GM19452 (cell line): Measurements from ENCODE around the gene PRDM10.

Experiments
- ATAC-seq: cut with Tn5 transposase; IDR thresholded peaks from one replicate; pipeline ENCODE4 v1.9.1; 2021; ENCODE audit not compliant: unreplicated experiment

The PRDM10 gene

DNA sequence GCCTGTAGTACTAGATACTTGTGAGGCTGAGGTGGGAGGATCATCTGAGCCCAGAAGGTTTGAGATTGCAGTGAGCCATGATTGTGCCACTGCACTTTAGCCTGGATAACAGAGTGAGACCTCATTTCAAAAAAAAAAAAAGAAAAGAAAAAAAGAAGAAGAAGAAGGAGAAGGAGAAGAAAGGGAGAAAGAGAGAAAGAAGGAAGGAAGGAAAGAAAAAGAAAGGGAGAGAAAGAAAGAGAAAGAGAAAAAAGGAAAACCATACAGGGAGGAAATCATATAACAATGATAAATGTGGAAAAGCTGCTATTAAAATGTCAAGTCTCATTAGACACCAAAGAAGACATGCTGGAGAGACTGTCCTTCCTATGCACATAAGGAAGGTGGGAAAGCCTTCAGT is 5.7 kb upstream of the PRDM10 start:
- ATAC-seq: no peak

DNA sequence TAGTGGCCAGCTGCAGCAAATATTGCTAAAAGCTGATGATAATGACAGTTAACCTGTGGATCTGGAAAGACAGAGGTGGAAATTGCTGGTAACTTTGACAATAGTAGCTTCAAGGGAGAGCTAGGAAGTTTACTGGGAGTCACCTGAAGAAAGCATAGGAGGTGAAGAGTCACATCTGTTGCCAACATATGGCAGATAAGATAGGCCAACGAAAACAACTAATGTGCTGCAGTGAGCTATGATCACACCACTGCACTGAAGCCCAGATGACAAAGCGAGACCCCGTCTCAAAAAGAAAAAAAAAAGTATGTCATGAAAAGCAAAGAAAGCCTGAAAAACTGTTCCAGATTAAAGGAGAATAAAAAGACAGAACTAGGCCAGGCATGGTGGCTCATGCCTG is 4.3 kb upstream of the PRDM10 start:
- ATAC-seq: no peak

GRCh38 chr11:130003717-130004001 is 1.0 kb upstream of the PRDM10 start:
- ATAC-seq: no peak

DNA sequence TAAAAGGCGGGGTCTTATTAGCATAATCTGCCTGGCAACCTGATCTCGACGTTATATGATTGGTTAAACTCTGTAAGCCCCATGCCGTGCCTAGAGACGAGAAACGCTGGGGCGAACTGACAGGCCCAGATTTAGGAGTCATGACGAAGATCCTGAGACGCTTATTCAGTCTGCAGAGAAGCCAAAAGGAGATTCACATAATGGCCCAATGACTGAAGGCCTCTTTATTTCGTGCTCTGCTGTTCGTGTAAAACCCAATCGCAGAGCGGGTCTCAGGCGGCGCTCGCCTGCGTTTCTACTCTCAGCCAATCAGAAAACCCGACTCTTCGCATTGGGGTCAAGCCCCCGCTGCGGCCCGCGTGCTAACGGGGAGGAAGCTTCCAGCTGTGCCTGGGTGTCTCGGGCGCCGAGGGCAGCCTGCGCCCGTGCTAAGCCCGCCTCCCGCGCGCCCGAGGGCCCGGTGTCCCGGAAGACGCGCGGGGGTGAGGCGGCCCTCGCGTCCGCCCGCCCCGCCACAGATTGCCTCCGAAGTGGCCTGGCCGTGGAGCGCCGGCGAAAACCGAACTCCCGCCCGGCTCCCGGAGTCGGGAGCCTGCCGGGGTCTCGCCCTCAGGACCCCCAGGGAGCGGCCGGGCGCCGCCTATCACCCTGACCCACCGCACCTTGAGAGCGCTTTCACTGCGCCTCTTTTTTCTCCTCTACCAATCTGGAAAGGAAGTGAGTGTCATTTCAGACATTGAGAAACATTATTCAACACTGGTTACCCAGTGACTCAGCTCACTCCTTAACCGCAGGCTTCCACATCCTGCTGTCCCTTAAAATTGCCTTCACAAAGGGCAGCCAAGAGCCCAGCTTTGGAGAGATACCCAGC is 446 bp upstream of the PRDM10 start:
- peak; percentile 73 for ATAC-seq

DNA sequence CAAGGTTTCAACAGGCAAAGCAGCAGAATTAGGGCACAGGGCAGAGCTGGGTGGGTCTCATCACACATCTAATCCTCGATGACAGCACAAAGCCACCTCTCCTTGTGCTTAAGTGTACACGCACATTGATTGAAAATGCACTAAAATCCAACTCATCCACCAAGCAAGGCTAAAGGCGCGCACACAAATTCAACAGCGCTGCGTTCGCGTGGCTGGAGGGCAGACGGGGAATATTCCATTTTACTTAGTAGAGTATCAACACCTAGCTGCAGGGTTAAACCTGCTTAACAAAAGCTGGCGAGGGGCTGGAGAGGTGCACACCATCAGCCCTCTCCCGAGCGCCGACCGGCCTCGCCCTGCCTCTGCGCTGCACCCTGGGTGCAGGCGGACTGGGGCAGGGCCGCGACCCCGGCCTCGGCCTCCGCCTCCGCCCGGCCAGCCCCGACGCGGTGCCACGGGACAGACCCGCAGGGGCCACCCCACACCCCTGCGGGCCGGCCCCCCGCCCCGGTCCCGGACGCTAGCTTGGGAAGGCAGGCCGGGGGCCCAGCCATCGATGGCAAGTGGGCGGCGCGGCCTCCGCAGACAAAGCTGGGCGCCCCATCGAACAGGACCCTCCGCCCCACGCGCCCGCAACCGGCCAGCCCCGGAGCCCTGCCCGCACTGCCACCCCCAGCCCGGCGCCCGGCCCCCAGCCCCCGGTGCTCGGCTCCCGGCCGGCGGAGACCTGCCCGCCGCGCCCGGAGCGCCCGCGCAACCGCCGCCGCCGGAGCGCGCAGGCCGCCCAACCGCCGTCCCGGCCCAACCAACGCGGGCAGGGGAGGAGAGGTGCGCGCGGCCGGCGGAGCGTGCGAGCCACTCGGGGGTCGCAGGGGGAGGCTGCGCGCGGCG is 929 bp downstream of the PRDM10 start:
- ATAC-seq: peak; percentile 24

GRCh38 chr11:130000552-130001176 is 2.0 kb downstream of the PRDM10 start:
- no peak for ATAC-seq

- no peak for ATAC-seq
Measured at GRCh38 chr11:129999407-129999806, 3.2 kb downstream of the PRDM10 start.

GRCh38 chr11:129998905-129999304 is 3.7 kb downstream of the PRDM10 start:
- no peak for ATAC-seq

GRCh38 chr11:129998107-129998506 is 4.5 kb downstream of the PRDM10 start:
- ATAC-seq: no peak

DNA sequence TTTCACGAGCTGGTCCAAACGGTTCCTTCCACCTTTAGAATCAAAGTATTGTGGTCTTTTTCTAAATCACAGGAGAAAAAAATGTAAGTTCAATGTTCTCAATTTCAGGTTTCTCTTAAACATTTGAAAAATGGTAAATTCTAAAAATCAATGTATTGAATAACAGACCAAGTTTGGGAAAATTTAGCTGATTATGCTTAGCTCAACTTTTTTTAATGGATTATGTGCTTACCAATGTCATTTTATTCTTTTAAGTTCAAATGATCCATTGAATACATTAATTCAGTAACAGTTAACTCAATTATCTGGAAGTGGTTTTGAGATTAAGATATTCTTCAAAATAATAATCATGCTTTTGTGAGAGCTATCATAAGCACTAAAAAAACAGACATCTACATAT is 5.1 kb downstream of the PRDM10 start:
- ATAC-seq: no peak

DNA sequence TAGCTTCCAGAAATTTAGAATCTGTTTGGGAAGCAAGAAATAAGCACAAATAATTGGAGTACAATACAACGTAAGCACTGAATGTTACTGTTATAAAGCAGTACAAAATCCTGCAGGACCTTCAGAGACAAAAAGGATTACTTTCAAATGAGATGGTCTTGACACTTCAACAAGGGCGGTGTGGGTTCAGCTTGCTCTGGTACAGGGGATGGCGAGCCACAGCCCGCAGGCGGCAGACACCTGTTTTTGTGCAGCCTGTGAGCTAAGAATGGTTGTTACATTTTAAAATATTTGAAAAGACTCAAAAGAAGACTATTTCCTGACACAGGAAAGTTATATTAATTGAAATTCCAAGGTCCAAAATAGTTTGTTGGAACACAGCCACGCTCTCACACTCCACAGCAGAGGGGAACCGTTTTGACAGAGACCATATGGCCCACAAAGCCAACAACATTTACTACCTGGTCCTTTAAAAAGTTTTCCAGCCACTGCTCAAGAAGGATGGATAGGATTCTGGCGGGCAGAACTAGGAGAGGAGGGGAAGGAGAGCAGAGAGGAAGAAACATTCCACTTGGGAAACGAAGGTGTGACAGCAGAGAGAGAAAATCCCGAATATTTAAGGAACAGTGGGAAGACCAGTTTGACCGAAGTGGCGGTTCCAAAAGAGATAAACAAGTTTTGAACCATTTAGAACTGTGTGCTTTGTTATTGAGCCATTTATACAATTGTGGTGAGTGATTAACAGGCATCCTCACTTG is 6.3 kb downstream of the PRDM10 start:
- ATAC-seq: no peak

DNA sequence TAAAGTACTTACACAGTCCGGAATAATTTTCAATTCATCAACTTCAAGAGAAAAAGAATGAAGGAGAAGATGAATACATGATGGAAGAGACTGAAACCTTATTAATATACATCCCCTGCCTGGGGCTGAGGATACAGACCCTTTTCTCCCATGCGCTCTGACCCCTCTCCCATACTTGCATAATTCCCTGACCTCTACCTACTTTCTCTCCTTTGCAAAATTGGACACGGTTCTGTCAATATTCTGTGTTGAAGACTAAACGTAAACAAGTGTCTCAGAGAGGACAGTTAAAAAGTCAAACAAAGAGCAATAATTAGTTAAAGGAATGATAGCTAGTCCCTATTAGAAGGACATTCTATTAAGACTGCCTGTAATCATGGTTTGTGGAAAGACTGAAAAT is 7.5 kb downstream of the PRDM10 start:
- ATAC-seq: no peak

DNA sequence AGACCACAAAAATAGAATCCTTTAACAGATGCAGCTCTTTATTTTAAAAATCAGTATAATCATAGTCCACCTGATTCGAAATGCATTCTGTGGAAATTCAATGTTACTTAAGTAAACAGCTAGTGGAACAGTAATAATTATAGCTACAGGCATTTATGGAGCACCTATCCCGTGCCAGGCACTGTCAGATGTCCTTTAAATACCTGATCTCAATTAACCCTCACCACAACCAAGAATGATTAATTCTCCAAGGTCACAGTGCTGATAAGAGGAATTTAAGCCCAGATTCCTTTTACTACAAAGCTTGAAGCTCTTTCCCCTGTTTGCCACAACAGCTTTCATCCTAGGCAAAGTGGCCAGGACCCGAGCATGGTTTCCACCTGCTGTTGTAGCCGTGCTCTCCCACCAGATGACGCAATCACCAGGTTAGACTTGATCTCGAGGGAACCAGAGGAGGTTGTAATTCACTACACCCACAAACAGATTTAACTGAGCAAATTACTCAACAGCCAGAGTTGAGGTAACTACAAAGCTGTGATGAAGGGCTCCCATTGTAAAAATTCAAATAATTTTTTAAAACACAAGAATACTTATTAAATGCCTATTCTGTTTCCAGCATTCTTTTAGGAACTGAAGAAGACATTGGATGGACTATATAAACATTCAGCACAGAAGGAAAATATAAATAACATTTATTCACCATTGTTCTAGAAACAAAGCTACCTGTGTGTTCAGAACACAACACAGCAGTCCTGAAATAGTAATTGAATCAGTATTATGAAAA is 10.3 kb downstream of the PRDM10 start:
- no peak for ATAC-seq

- ATAC-seq: no peak
Measured at GRCh38 chr11:129989149-129989813, 13.4 kb downstream of the PRDM10 start.

GRCh38 chr11:129987950-129988349 is 14.7 kb downstream of the PRDM10 start:
- ATAC-seq: no peak

GRCh38 chr11:129985823-129986222 is 16.8 kb downstream of the PRDM10 start:
- ATAC-seq: no peak

GRCh38 chr11:129980086-129980485 is 22.5 kb downstream of the PRDM10 start:
- ATAC-seq: no peak

- ATAC-seq: no peak
Measured at GRCh38 chr11:129979046-129979605, 23.5 kb downstream of the PRDM10 start.

DNA sequence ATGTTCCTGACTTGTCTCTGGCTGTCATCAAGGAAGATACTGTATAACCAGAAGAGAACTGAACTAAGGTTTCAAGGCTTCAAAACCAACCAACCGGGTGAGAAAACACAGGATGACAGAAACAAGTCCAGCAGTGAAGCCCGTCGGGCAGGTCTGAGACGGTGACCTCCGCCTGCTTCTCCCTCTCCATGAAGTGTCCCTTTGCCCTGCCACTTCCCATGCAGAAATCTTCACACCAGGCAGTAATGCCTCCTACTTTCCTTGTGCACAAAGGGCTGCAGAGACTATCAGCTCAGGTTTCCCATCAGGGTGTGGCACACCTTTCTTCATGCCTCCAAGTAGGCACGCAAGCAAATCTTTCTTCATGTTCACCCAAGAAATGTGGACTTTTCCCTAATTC is 24.2 kb downstream of the PRDM10 start:
- ATAC-seq: no peak
